ENCODE results near the gene ZNF518A.
"Not testable (repeated sequence)": the region's sequence is repeated elsewhere in the genome, so short reads cannot be mapped to it uniquely, and the experiment has no call there.

ZNF518A gene

DNA sequence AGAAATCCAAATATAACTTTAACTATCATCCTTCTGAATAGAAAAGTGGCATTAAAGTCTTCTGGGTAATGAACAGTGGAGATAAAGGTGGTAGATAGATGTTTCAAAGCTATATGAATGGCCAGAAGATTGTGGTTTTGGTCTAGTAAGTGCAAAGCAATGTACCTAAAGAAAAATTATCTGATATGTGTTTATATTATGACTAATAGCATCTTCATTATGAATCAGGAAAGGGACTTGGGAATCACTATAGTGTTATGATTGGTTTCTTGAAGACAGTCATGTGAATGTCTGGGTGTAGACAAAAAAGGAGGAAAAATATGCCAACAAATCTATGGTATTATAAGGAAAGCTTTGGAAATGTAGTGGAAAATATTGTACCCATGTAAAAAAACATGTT, 3.0 kb downstream of the ZNF518A start:
- DNase-seq, result no peak

DNA sequence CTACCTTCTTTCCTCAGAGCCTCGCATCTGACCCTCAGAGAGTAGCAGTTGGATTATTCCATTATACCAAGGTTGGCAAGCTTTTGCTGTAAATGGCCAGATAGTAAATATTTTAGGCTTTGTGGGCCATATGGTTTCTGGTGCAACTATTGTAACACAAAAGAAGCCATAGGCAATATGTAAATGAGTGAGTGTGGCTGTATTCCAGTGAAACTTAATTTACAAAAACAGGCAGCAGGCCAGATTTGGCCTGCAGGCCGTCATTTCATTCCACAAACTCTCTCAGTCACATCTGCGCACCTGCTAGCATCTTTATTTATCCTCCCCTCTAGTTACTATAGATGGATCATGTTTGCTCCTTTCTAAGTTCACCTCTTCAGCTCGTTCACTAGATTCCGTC, 6.7 kb downstream of the ZNF518A start:
- DNase-seq, result no peak

- no peak for DNase-seq
Observed at GRCh38 chr10:96137567-96137966, 7.5 kb downstream of the ZNF518A start.

DNA sequence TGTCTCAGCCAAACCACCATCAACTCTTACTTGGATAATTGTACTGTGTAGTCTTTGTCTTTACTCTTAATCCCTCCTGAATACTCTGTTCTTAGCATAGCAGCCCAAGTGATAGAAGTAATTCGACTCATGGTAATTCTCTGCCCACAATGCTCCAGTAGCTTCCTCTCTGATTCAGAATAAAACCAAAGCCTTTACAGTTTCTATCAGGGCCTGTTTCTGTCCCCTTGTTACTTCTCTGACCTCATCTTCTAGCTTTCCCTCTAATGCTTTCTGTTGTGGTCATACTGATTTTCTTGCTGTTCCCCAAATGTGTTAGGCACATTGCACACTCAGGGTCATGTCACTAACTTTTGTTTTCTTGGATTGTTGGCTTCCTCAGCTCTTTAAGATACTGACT, 8.0 kb downstream of the ZNF518A start:
- no peak for DNase-seq

DNA sequence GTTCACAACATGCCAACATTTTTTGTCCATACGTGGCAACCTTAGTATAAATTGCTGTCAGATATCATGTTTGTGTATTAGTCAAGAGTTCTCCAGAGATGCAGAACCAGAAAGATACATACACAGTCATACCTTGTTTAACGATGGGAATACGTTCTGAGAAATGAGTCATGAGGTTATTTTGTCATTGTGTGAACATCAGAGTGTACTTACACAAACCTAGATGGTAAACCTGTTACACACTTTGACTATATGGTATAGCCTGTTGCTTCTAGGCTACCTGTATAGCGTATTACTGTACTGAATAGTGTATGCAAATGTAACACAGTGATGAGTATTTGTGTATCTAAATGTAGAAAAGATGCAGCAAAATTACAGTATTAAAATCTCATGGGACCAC, 22.3 kb downstream of the ZNF518A start:
- DNase-seq, result no peak

DNA sequence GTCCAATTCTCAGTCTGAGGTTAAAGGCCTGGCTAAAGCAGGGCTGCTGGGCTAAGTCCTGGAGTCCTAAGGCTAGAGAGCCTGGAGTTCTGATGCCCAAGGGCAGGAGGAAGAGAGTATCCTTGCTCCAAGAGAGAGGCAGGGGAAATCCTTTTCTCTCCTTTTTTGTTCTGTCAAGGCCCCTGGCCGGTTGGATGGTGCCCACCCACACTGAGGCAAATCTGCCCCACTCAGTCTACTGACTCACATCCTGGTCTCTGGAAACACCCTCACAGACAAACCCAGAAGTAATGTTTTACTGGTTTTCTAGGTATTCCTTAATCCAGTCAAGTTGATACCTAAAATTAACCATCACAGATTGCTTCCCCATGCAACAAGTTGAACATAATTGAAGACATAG, 23.0 kb downstream of the ZNF518A start:
- no peak for DNase-seq

DNA sequence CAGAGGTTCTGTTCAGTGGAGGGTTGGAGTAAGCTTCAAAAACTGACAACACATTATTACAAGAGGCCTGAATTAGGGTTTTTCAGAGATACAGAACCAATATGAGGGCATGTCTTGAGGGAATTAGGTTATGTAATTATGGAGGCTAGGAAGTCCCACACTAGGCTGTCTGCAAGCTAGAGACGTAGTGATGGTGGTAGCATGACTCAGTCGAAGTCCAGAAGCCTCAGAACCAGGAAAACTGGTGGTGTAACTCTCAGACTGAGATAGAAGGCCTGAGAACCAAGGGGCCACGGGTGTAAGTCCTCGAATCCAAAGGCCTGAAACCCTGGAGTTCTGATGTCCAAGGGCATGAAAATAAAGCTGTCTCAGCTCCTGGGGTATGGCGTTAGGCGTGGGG, 35.6 kb downstream of the ZNF518A start:
- DNase-seq, result no peak

- no peak for DNase-seq
Observed at GRCh38 chr10:96168546-96168945, 38.4 kb downstream of the ZNF518A start.

GRCh38 chr10:96170230-96170629, 40.1 kb downstream of the ZNF518A start:
- DNase-seq, result no peak

- DNase-seq, result no peak
Observed at GRCh38 chr10:96172666-96173065, 42.6 kb downstream of the ZNF518A start.

GRCh38 chr10:96176985-96177384, 46.9 kb downstream of the ZNF518A start:
- no peak for DNase-seq

GRCh38 chr10:96188421-96188820, 58.3 kb downstream of the ZNF518A start:
- no peak for DNase-seq

GRCh38 chr10:96188916-96189315, 58.8 kb downstream of the ZNF518A start:
- DNase-seq, result no peak

DNA sequence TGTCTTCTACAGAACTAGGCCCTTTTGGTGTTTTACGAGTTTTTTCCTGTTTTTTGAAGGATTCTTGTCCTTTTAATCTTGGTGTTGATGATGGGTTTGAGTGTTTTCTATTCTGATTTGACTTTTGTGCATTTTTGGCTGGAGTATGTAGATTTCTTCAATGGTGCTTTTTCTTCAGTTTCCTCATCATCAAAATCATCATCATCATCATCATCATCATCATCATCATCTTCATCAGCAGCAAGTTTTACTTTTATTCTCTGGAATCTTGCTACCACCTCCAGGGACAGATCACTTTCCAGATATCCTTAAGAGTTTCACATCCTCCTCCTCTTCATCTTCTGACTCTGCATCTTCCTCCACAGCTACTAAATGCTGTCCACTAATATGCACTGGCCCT, 59.4 kb downstream of the ZNF518A start:
- not testable (repeated sequence) for DNase-seq

DNA sequence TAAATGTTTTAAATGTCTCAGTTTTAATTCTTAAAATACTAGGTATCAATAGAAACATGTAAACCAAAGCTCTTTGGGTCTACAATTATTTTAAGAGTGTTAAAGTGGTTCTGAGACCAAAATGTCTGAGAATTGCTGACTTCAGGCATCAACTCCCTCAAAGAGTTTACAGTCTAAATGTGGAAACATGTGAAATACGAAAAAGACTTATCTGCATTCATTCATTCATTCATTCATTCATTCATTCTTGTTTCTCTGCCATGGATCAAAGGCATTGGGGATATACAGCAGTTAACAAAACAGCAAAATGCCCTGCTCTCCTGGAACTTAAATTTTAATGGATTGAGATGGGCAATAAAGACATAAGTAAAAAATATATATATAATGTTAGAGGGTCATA, 71.4 kb downstream of the ZNF518A start:
- no peak for DNase-seq

DNA sequence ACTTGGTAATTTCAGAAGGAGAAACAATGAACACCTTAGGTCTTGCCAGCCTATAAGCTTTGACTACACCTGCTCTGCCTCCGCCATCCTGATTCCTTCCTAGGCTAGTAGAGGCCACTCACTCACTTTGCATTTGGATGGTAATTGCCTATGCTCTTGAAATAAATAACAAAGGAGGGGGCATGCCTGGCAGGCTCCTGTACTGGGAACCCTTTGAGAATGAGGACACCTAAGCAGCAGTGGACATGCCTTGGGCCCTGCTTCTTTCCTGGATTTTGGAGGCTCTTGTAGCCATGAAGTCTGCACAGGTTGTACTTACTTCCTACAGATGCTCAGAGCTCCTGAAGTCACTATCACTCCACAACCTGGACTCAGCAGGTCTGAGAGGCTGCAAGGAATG, 75.5 kb downstream of the ZNF518A start:
- no peak for DNase-seq

DNA sequence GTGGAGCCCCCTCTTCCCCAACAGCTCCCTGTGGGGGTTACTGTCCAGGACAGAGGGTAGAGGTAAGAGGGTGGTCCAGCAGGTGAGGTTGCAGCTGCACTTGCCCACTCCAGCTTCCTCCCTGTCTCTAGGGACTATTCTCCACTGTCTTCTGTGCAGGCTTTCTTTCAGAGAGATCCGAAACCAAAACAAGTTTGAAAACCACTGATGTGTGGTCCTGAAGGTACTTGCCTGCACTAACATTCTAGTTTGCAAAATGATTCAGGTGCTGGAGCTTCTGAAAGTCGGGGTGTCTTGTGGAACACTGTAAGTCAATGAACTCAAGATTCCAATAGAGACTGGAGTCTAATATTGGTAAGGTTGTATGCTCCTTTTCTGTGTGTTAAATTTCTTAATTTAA, 78.2 kb downstream of the ZNF518A start:
- no peak for DNase-seq

GRCh38 chr10:96208946-96209345, 78.8 kb downstream of the ZNF518A start:
- DNase-seq, result no peak

DNA sequence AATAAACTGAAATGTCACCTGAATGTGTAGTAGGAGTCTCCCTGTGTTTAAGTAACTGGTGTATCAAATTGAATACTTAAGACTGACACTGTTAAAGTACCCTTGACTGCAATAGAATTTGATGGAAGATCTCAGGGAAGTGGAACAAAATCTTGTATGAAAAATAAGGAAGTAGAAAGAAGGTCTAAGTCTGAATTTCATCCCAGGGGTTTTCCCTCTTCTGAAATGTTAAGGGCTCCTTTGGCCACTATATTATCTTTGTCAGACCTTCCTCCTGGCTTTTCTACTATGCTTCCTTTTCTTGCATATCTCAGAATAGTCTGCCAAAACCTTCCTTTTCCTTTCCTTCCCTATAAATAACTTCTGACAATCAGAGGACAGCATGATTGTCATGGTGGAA, 81.7 kb downstream of the ZNF518A start:
- DNase-seq, result no peak

- no peak for DNase-seq
Observed at GRCh38 chr10:96212911-96213310, 82.8 kb downstream of the ZNF518A start.
